KMS-11 (cell line): ENCODE data around the gene CIROP.

Experiments
- H2AFZ ChIP-seq: fragments of 200-600 bp; sonication (generic); 2 replicates; pipeline ENCODE4 v1.6.1; 2016; ENCODE audit warnings: antibody characterized with exemption, mixed run types, low read depth
- H3K27ac ChIP-seq: fragments of 200-600 bp; sonication (generic); 2 replicates; pipeline ENCODE4 v1.6.1; 2016; ENCODE audit warnings: mild to moderate bottlenecking, mixed run types
- H3K27me3 ChIP-seq: fragments of 200-600 bp; sonication (generic); 2 replicates; pipeline ENCODE4 v1.6.1; 2017; ENCODE audit warnings: mild to moderate bottlenecking, low read depth, mixed run types, moderate library complexity; ENCODE audit not compliant: insufficient read depth
- H3K36me3 ChIP-seq: fragments of 200-600 bp; sonication (generic); 2 replicates; pipeline ENCODE4 v1.6.1; 2017; ENCODE audit warnings: mild to moderate bottlenecking, mixed run types; ENCODE audit not compliant: insufficient read depth
- H3K4me1 ChIP-seq: fragments of 200-600 bp; sonication (generic); 2 replicates; pipeline ENCODE4 v1.6.1; 2016; ENCODE audit warnings: mild to moderate bottlenecking, low read depth, mixed run types; ENCODE audit not compliant: poor library complexity, severe bottlenecking
- H3K4me2 ChIP-seq: fragments of 200-600 bp; sonication (generic); 2 replicates; pipeline ENCODE4 v1.7.0; 2016; ENCODE audit warnings: mild to moderate bottlenecking, mixed run types
- H3K4me3 ChIP-seq: fragments of 200-600 bp; sonication (generic); IDR thresholded peaks from 2 replicates; pipeline ENCODE4 v1.6.1; 2017; ENCODE audit warnings: low read depth, low read length, mixed read lengths; ENCODE audit not compliant: insufficient read depth
- H3K79me2 ChIP-seq: fragments of 200-600 bp; sonication (generic); 2 replicates; pipeline ENCODE4 v1.6.1; 2016; ENCODE audit warnings: low read depth, mixed run types; ENCODE audit not compliant: insufficient read depth
- H3K9ac ChIP-seq: fragments of 200-600 bp; sonication (generic); 2 replicates; pipeline ENCODE4 v1.6.1; 2016; ENCODE audit warnings: mild to moderate bottlenecking, mixed run types
- H4K20me1 ChIP-seq: fragments of 200-600 bp; sonication (generic); 2 replicates; pipeline ENCODE4 v1.6.1; 2016; ENCODE audit warnings: mild to moderate bottlenecking, mixed run types; ENCODE audit not compliant: insufficient read depth
- TF ChIP-seq, protein P1 (sequence below): fragments of 200-600 bp; sonication (generic); conservative IDR thresholded peaks from 2 replicates; pipeline ENCODE4 v1.6.1; 2017; ENCODE audit warnings: low read depth, mild to moderate bottlenecking, antibody characterized with exemption, low read length, moderate library complexity, mixed read lengths

CIROP gene

DNA sequence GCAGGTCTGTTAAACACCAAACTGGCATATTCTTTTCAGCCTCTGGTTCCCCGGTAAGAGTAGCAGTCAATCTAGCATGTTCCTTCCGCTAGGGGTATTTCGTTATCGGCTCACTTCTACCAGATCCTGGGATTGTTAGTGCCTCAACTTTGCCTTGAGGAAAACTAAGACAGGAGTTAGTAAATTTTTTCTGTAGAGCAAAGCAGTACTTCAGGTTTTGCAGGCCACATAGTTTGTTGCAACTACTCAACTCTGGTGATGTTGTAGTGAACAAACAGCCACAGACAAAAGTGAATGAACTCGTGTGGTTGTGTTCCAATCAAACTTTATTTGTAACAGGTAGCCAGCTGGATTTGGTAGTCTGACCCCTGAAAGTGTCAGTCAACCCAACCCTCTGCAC lies 41.2 kb downstream of the CIROP start:
- no peaks in the 10 kb centered on the region for H4K20me1 ChIP-seq
- no peaks in the 10 kb centered on the region for H3K79me2 ChIP-seq
- no peak overlapping the region for H3K27ac ChIP-seq
- TF ChIP-seq, protein P1, sequence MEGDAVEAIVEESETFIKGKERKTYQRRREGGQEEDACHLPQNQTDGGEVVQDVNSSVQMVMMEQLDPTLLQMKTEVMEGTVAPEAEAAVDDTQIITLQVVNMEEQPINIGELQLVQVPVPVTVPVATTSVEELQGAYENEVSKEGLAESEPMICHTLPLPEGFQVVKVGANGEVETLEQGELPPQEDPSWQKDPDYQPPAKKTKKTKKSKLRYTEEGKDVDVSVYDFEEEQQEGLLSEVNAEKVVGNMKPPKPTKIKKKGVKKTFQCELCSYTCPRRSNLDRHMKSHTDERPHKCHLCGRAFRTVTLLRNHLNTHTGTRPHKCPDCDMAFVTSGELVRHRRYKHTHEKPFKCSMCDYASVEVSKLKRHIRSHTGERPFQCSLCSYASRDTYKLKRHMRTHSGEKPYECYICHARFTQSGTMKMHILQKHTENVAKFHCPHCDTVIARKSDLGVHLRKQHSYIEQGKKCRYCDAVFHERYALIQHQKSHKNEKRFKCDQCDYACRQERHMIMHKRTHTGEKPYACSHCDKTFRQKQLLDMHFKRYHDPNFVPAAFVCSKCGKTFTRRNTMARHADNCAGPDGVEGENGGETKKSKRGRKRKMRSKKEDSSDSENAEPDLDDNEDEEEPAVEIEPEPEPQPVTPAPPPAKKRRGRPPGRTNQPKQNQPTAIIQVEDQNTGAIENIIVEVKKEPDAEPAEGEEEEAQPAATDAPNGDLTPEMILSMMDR = no peak
- peaks cover 1% of the 10 kb centered on the region for H3K4me1 ChIP-seq
- no peak overlapping the region for H2AFZ ChIP-seq
- H3K27me3 ChIP-seq = no peaks in the 10 kb centered on the region
- no peak overlapping the region for H3K9ac ChIP-seq
- H3K4me3 ChIP-seq = no peak overlapping the region
- no peak overlapping the region for H3K4me2 ChIP-seq
- no peaks in the 10 kb centered on the region; the same call in 1 of the 2 replicates for H3K36me3 ChIP-seq

DNA sequence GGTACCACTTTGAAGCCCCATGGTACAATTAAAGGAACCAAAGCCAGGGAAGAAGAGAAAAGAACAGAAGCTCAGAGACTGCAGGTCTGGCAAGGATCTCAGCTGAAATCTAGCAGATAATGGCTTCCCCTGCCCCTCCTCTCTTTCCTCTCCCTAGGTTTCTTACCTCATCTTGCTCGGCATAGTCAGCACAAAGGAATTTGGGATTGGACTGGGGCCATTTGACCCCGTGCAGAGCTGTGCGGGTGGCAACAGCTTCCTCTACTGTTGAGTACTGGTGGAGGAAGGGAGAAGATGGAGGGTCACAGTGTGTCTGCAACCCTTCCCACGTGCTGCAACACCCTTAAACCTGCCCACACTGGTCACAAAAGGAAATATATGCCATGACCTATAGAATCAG lies 42.8 kb downstream of the CIROP start:
- TF ChIP-seq, protein P1 = no peak
- H3K79me2 ChIP-seq = no peaks in the 10 kb centered on the region
- no peak overlapping the region for H2AFZ ChIP-seq
- H3K4me3 ChIP-seq = no peak overlapping the region
- H3K9ac ChIP-seq = no peak overlapping the region
- no peaks in the 10 kb centered on the region; the same call in 1 of the 2 replicates for H3K36me3 ChIP-seq
- no peak overlapping the region for H3K27ac ChIP-seq
- H4K20me1 ChIP-seq = no peaks in the 10 kb centered on the region
- H3K4me2 ChIP-seq = no peak overlapping the region
- no peaks in the 10 kb centered on the region for H3K4me1 ChIP-seq
- no peaks in the 10 kb centered on the region for H3K27me3 ChIP-seq

DNA sequence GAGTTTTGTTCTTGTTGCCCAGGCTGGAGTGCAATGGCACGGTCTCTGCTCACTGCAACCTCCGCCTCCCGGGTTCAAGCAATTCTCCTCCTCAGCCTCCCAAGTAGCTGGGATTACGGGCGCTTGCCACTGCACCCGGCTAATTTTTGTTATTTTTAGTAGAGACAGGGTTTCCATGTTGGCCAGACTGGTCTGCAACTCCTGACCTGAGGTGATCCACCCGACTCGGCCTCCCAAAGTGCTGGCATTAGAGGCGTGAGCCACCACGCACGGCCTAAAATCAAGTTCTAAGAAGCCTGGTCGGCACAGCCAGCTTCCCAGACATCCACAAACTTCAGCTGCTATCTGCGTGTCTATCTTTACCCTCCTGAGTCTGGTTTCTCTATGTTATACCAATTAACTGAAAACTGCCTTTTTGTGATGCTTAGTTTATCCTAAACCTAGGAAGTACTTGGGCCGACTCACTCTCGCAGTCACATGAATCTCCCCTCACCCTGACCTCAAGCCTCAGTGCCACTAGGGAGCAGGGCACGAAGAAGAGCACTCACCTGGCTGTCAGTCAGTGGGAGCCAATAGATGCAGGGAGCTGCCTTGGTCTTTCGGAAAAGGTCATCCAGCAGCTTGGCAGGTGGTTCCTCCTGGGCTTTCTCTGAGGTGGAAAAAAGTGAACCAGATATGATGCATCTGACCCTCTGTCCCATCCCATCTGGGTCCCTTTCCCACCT lies 44.1 kb downstream of the CIROP start:
- Histone ChIP-seq H3K79me2 (no peaks in the 10 kb centered on the region), H2AFZ (no peak overlapping the region), H3K4me3 (no peak overlapping the region), H3K27ac (no peak overlapping the region), H3K9ac (no peak overlapping the region), H3K27me3 (no peaks in the 10 kb centered on the region), H4K20me1 (no peaks in the 10 kb centered on the region), H3K4me1 (peaks cover 6% of the 10 kb centered on the region), H3K36me3 (no peaks in the 10 kb centered on the region; the same call in 1 of the 2 replicates), H3K4me2 (no peak overlapping the region)
- TF ChIP-seq, protein P1 = no peak

DNA sequence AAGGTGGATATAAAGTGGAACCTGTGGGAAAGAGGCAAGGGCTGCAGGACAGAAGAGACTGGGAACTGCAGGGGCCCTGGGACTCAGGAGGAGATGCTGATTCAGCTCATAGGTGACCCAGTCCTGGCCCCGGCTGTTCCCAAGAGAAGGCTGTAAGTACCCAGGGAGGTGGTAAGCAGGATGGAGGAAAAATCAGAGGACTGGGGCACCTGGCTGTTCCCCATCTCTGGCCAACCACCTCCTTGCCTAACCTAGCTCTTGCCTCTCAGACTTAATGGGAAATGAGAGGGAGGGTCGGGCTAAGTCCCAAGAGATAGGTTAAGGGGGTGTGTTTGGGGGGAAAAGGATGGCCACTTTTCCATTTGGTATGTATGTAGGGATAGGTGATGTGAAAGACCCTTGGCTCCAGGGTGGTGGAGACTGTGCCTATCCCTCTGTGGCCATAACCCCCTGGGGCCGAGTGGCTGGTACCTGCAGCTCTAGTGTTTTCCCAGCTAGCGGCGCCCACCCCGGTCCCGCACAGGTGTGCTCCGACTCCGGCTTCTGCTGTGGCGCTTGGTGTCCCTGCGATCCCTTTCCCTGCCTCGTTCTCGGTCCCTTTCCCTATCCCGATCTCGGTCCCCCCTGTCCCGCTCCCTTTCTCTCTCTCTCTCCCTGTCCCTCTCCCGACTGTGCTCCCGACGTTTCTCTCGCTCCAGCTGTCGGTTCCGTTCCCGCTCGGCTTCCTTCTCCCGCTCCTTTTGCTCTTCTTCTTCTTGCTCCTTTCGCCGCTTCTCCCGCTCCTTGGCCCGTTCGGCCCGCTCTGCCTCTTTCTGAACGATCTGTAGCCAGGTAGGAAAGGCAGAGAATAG lies 45.9 kb downstream of the CIROP start:
- Histone ChIP-seq H3K4me2 (no peak overlapping the region), H2AFZ (no peak overlapping the region), H3K79me2 (no peaks in the 10 kb centered on the region), H3K9ac (no peak overlapping the region), H3K4me3 (no peak overlapping the region), H3K36me3 (no peaks in the 10 kb centered on the region; the same call in 1 of the 2 replicates), H3K4me1 (peaks cover 12% of the 10 kb centered on the region), H3K27ac (no peak overlapping the region), H3K27me3 (no peaks in the 10 kb centered on the region), H4K20me1 (no peaks in the 10 kb centered on the region)
- TF ChIP-seq, protein P1 = no peak
